ENCODE data around the gene N4BP2L2.

The N4BP2L2 gene

GRCh38 chr13:32426990-32427851, 111.4 kb downstream of the N4BP2L2 start:
- peak in 1 of 2 donors; percentile 26 for DNase-seq (ENCODE audit: low read depth in 2 of 2, low spot score in 1 of 2)

DNA sequence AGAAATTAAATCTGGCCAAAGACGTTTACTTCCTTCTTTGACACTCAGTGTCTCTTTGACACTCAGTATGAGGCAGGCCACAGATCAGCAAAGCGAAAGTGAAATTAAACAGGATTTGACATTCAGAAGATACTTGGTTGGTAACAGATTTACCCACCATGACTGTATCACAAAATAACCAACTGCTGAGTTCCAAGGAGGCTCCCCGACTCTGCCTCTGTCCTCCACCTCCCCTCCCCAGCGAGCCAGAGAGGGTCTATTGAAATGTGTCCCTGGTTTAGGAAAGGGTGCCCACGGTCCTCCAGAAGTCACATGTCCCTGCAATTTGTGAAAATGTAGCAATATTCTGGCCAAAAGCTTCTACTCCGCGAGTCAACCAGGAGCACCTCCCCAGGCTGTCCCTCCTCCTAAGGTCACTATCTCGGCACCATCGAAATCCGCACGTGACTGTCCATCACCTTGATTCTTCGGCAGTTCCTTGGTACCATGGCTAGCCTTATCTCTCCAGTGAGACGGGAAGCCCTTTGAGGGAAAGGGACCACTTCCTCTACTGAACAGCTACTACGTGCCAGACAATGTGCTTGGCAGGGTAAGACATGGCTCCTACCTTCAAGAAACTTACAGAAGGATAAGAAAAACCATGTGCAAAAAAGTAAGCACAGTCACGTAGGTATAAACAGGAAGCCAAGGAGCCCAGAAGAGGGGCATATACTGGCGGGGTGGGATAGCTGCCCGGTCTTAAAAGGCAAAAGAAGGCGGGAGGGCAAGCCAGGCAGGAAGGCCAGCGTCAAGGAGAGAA, 112.2 kb downstream of the N4BP2L2 start:
- DNase-seq (ENCODE audit: low read depth in 2 of 2, low spot score in 1 of 2) = peak in 1 of 2 donors; percentile 3

DNA sequence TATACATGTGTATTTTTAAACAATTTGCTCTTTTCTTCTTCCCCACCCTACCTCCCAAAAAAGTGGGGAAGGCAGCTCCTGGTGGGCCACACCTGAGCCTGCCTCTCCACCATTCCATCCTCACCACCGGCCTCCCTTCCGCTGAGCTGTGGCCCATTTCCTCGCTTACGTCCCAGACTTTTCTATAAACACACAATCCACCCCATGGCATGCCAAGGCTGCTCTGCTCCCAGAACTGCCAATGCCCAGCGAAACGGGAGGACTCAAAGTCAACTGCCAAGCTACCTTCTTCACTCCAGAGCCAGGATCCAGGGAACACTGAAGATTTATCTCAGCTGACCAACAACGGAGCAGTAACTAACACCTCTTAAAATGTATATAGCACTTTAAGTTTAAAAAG, 113.4 kb downstream of the N4BP2L2 start:
- DNase-seq (ENCODE audit: low read depth in 2 of 2, low spot score in 1 of 2) = no peak

DNA sequence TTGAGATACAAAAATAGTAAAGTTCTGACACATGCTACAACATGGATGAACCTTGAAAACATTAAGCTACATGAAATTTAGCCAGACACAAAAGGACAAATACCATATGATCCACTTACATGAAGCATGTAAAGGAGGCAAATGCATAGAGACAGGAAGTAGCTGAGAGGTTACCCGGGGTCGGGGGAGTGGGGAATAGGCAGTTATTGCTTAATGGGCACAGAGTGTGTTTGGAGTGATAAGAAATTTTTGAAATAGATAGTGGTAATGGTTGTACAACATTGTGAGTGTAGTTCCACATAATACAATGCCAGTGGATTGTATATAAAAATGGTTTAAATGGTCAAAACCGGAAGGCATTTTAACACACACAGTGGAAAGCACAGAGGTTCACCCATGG, 115.0 kb downstream of the N4BP2L2 start:
- no peak for DNase-seq (ENCODE audit: low read depth in 2 of 2, low spot score in 1 of 2)

DNA sequence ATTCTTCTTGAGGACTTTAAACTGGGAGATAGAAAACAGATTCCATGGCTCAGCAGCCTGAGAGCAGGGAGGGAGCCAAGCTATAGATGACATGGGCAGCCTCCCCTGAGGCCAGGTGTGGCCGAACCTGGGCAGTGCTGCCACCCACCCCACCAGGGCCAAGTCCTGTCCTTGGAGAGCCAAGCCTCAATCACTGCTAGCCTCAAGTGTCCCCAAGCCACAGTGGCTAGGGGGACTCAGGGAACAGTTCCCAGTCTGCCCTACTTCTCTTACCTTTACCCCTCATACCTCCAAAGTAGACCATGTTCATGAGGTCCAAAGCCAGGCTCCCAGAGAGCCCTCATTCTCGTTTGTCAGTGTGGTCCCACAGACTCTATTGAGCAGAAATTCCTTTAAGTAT, 118.7 kb downstream of the N4BP2L2 start:
- DNase-seq (ENCODE audit: low read depth in 2 of 2, low spot score in 1 of 2) = no peak

- no peak for DNase-seq (ENCODE audit: low read depth in 2 of 2, low spot score in 1 of 2)
Measured at GRCh38 chr13:32417995-32418394, 120.6 kb downstream of the N4BP2L2 start.

- no peak for DNase-seq (ENCODE audit: low read depth in 2 of 2, low spot score in 1 of 2)
Measured at GRCh38 chr13:32415019-32415418, 123.6 kb downstream of the N4BP2L2 start.

DNA sequence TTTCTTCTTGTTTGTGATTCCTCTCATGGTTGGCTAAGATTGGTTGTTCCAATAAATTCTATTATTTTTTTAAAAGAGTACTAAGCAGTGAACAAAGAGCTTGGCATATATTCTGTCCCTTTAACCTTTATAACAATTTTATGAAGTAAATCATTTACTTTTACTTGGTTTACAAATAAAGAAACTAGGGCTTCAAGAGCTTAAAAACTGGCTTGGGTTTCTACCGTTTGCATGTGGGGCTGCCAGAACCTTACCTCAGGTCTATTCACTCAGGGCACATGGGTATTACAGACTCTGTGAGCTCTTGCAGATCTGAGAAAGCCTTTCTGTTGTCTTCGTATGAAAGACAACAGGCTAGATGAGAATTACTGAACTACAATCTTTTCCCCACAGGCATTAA, 124.0 kb downstream of the N4BP2L2 start:
- DNase-seq (ENCODE audit: low read depth in 2 of 2, low spot score in 1 of 2) = no peak

DNA sequence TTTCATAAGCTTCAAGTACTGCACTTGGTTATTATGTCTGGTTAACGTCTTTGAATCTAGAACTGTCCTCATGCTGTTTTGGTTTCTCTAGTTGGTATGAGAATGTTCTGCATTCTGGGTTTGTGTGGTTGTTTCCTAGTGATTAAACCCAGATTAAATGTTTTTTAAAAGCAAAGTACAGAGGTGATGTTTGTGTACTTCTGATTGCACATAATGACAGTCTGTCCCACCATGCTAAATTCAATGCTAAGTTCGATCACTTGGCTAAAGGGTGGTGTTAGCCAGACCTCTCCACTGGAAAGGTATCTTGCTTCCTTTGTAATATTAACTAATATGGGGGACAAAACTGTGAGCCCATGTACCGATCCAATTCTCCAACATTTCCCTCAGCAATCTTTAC, 125.3 kb downstream of the N4BP2L2 start:
- no peak for DNase-seq (ENCODE audit: low read depth in 2 of 2, low spot score in 1 of 2)

DNA sequence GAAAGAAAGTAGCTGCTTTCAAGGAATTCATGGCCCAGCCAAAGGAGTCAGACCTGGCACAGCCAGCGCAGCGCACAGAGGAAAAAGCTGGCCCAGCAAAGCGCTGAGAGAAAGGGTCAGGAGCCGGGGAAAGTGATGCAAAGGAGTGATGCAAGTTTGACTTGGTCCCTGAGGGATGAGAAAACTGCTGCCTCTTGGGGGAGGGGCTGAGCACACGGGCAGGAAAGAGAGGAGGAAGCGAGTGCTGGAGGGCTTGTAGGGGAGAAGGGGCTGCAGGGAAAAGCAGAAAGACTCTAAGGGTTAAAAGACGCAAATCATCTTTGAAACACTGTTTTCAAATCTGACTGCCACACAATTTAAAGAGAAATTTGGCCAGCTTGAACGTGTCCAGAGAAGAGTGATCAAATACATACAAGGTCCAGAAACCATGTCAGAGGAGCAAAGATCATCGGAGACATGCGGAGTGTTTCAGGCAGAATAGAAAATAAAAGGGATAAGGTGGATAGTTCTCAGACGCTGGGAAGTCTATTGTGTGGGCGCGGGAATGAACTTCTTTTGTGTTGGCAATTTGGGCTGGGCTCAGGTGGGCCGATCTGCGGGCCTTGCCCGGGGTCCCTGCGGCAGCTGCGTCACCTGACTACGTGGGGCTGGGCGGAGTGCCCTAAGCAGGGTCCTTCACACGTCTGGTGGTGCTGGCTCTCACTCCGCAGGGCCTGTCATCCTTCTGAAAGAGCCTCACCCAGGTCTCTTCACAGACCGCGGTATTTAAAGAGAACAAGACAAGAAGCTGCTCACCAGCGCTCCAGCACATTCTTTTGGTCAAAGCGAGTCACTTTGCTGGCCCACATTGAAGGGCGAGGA, 128.8 kb downstream of the N4BP2L2 start:
- no peak for DNase-seq (ENCODE audit: low read depth in 2 of 2, low spot score in 1 of 2)

GRCh38 chr13:32409001-32409313, 129.6 kb downstream of the N4BP2L2 start:
- DNase-seq (ENCODE audit: low read depth in 2 of 2, low spot score in 1 of 2) = no peak

DNA sequence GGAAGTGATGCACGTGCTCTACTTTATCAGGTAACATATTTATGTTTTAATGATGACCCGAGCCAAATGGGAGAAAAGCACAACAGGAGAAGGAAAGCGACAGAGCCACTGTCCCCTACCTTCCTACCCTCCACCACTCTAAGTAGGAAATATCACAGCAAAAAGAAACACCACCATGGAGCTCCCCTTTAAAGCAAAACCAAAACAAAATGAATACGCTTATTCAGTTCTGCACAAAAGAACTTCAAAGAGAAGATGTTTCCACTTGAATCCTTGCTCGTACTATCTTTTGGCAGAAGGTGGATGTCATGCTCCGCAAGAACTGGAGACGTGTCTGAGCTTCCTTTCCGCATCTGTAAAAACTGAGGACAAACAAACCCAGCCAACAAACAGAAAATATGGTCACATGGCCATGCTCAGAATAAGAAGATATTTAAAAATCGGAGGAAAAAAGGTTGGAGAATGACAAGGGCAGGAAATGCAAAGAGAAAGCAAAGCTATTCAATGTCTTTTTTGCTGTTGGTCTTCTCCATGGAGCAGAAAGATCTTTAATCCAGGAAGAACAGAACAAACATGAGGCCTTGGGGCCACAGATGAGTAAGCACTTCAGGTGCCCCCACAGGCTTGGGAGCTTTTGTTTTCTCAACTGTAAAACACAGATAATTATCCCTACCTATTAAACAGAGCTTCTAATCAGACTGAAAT, 130.1 kb downstream of the N4BP2L2 start:
- no peak for DNase-seq (ENCODE audit: low read depth in 2 of 2, low spot score in 1 of 2)

DNA sequence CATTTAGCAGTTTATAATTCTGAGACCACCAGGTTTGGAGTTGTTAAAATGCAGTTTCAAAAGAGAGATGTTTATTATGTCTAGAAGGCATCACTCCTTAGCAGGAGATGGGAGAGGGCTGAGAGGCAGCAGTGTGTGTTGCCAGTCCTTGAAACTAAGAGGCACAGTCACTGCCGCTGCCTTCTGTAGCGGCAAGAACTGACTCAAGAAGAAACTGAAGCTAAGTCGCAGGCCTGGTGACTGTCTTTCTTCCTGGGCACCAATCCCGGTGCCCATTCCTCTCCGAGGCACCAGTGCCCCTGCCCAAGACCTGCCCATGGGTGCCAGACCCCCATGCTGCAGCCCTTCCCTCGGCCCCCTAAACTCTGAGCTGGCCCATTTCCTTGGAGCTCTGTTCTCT, 130.7 kb downstream of the N4BP2L2 start:
- no peak for DNase-seq (ENCODE audit: low read depth in 2 of 2, low spot score in 1 of 2)

- DNase-seq (ENCODE audit: low read depth in 2 of 2, low spot score in 1 of 2) = no peak
Measured at GRCh38 chr13:32403108-32403507, 135.5 kb downstream of the N4BP2L2 start.

DNA sequence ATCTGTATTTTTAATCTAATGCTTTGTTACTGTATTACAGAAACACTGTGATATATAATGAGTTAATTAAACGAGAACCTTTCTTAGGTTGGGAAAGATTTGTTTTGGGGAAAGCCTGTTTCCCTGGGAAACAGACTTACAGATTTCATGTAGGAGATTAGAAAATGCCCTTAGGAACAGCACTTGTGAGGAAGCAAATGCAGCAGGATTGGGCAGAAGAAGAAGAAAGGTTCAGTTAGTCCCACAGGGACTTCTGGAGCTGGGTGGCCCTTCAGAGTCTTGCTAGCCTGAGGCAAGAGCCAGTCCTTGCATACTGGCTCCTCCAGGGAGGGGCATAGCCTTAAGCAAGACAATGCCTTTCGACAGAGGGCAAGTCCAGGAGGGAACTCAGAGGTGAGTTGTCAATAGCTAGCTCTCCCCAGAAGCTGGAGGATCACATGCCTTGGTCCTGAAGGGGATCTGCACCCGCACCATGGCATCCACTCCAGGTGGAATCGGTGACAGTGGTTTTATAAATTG, 147.4 kb downstream of the N4BP2L2 start:
- DNase-seq (ENCODE audit: low read depth in 2 of 2, low spot score in 1 of 2) = no peak

GRCh38 chr13:32390484-32390883, 148.1 kb downstream of the N4BP2L2 start:
- DNase-seq (ENCODE audit: low read depth in 2 of 2, low spot score in 1 of 2) = no peak

- DNase-seq (ENCODE audit: low read depth in 2 of 2, low spot score in 1 of 2) = no peak
Measured at GRCh38 chr13:32390048-32390447, 148.5 kb downstream of the N4BP2L2 start.

GRCh38 chr13:32385410-32385809, 153.2 kb downstream of the N4BP2L2 start:
- DNase-seq (ENCODE audit: low read depth in 2 of 2, low spot score in 1 of 2) = no peak

DNA sequence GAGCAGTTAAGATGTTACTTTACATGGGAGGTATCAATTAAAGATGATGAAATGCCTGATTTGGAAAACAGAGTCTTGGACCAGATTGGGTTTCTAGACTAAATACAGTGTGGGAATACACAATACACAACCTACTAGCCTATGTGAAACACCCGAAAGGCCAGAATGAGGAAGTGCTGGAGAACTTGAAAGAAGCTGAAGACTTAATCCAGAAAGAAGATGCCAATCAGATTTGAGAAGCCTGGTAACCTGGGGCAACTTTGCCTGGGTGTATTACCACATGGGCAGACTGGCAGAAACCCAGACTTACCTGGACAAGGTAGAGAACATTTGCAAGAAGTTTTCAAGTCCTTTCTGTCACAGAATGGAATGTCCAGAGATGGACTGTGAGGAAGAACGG, 153.9 kb downstream of the N4BP2L2 start:
- DNase-seq (ENCODE audit: low read depth in 2 of 2, low spot score in 1 of 2) = no peak

DNA sequence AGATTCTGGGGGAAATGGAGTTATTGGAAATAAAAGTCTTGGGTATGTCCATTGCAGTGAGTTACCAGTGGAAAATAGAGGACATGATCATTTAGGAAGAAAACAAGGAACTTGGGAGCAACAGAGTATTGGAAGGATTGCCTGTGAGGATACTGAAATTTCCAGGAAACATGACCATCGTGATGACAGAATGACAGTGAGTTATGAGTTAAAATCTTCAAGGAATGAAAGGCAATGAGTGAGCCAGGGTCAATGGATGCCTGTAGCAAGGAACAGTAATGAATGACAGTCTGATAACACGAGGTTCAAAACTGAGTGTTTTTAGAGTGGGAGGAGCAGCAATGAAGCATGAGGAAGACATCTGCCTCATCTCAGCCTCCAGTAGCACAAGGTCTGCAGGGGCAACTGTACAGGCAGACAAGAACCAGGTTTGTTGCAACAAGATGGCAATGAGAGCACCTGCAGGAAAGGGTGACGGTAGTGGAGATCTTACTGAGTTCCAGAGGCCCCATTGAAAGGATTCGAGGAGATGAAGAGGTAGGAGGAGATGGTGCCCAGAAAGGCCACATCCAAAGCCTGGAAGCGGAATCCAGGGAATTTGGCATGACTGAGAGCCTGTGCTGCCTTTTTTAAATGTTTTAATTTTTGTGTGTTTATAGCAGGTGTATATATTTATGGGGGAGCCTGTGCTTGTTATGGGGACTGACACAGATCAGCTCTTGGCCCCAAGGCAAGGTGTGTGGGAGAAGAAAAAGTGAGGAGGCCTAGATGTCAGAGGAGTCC, 154.6 kb downstream of the N4BP2L2 start:
- DNase-seq (ENCODE audit: low read depth in 2 of 2, low spot score in 1 of 2) = no peak

Measured in stimulated activated CD8-positive, alpha-beta memory T cell treated with anti-CD3 and anti-CD28 coated beads, Interleukin-4, amount 100 ng/mL, for 1 hour (primary cell).